ENCODE data around the gene ZKSCAN7. TPM values are rescaled to one million over a fixed set of nuclear protein-coding genes. Genes with fewer than 3 reads are reported as not detected.
"Not testable (repeated sequence)": the region's sequence is repeated elsewhere in the genome, so short reads cannot be mapped to it uniquely, and the experiment has no call there.

The ZKSCAN7 gene
- total RNA-seq, 1 donor from 2014 or later, result 6.9 TPM

DNA sequence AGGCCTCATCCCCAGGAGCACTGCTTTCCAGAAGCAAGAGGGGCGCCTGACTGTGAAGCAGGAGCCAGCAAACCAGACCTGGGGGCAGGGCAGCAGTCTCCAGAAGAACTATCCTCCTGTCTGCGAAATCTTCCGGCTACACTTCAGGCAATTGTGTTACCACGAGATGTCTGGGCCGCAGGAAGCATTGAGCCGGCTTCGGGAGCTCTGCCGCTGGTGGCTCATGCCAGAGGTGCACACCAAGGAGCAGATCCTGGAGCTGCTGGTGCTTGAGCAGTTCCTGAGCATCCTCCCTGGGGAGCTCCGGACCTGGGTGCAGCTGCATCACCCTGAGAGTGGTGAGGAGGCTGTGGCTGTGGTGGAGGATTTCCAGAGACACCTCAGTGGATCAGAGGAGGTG lies 2.1 kb downstream of the ZKSCAN7 start:
- TF ChIP-seq, protein P1, sequence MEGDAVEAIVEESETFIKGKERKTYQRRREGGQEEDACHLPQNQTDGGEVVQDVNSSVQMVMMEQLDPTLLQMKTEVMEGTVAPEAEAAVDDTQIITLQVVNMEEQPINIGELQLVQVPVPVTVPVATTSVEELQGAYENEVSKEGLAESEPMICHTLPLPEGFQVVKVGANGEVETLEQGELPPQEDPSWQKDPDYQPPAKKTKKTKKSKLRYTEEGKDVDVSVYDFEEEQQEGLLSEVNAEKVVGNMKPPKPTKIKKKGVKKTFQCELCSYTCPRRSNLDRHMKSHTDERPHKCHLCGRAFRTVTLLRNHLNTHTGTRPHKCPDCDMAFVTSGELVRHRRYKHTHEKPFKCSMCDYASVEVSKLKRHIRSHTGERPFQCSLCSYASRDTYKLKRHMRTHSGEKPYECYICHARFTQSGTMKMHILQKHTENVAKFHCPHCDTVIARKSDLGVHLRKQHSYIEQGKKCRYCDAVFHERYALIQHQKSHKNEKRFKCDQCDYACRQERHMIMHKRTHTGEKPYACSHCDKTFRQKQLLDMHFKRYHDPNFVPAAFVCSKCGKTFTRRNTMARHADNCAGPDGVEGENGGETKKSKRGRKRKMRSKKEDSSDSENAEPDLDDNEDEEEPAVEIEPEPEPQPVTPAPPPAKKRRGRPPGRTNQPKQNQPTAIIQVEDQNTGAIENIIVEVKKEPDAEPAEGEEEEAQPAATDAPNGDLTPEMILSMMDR (IDR thresholded peaks at IDR 0.05; ENCODE audit: insufficient read depth, low read length, poor library complexity, severe bottlenecking), result no peak
- DNase-seq (ENCODE audit: low read depth), result no peak
- Histone ChIP-seq H3K36me3 (ENCODE audit: control insufficient read depth, insufficient read depth, low read length) (peaks cover 2% of the 10 kb centered on the region), H3K27me3 (ENCODE audit: control insufficient read depth, insufficient read depth, low read length) (no peaks in the 10 kb centered on the region), H3K4me3 (ENCODE audit: low read depth, low read length) (no peak overlapping the region)

DNA sequence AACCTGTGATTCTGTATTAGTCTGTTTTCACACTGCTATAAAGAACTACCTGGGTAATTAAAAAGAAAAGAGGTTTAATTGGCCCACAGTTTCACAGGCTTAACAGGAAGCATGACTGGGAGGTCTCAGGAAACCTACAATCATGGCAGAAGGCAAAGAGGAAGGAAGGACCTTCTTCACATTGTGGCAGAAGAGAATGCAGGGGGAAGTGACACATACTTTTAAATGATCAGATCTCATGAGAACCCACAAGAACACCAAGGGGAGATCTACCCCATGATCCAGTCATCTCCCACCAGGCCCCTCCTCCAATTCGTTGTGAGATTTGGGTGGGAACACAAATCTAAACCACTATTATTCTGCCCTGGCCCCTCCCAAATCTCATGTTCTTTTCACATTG lies 6.1 kb downstream of the ZKSCAN7 start:
- peaks cover 2% of the 10 kb centered on the region for H3K36me3 ChIP-seq (ENCODE audit: control insufficient read depth, insufficient read depth, low read length)
- DNase-seq (ENCODE audit: low read depth), result no peak
- TF ChIP-seq, protein P1 (IDR thresholded peaks at IDR 0.05; ENCODE audit: insufficient read depth, low read length, poor library complexity, severe bottlenecking), result no peak
- H3K27me3 ChIP-seq (ENCODE audit: control insufficient read depth, insufficient read depth, low read length), result no peaks in the 10 kb centered on the region
- no peak overlapping the region for H3K4me3 ChIP-seq (ENCODE audit: low read depth, low read length)

DNA sequence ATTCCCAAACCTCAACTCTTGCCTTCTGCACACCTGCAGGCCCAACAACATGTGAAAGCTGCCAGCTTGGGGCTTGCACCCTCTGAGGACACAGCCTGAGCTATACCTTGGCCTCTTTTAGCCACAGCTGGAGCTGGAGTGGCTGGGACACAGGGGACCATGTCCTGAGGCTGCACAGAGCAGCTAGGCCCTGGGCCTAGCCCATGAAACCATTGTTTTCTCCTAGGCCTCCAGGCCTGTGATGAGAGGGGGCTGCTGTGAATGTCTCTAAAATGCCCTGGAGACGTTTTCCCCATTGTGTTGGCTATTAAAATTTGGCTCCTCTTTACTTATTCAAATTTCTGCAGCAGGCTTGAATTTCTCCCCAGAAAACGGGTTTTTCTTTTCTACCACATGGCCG lies 7.2 kb downstream of the ZKSCAN7 start:
- no peak overlapping the region for H3K4me3 ChIP-seq (ENCODE audit: low read depth, low read length)
- TF ChIP-seq, protein P1 (IDR thresholded peaks at IDR 0.05; ENCODE audit: insufficient read depth, low read length, poor library complexity, severe bottlenecking), result no peak
- DNase-seq (ENCODE audit: low read depth), result no peak
- H3K27me3 ChIP-seq (ENCODE audit: control insufficient read depth, insufficient read depth, low read length), result no peaks in the 10 kb centered on the region
- H3K36me3 ChIP-seq (ENCODE audit: control insufficient read depth, insufficient read depth, low read length), result peaks cover 2% of the 10 kb centered on the region

DNA sequence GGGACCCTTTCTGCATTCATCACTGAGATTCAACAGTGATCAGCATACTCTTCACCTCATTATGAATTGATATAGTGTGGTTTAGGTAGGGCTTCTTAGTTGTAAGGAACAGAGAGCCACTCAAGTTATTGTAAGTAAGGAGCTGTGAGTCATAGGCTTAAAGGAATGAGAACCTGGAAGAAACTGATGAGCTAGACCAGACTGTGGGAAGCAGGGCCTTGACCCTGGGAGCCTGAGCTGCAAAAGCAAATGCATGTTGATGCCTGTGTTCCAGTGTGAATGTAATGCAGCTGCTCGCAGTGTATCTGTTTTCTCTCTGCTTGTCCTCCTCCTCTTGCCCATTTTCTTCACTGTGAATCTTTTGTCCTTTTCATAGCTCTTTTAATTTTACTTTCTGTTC lies 13.6 kb downstream of the ZKSCAN7 start:
- Histone ChIP-seq H3K27me3 (ENCODE audit: control insufficient read depth, insufficient read depth, low read length) (no peaks in the 10 kb centered on the region), H3K4me3 (ENCODE audit: low read depth, low read length) (no peak overlapping the region), H3K36me3 (ENCODE audit: control insufficient read depth, insufficient read depth, low read length) (no peaks in the 10 kb centered on the region)
- no peak for DNase-seq (ENCODE audit: low read depth)
- TF ChIP-seq, protein P1 (IDR thresholded peaks at IDR 0.05; ENCODE audit: insufficient read depth, low read length, poor library complexity, severe bottlenecking), result no peak

DNA sequence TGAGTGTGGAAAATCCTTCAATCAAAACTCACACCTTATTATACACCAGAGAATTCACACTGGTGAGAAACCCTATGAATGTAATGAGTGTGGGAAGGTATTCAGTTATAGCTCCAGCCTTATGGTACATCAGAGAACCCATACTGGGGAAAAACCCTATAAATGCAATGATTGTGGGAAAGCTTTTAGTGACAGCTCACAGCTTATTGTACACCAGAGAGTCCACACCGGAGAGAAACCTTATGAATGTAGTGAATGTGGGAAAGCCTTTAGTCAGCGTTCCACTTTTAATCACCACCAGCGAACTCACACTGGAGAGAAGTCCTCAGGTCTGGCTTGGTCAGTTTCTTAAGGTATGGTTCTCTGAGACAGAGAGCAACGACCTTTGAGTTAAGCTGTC lies 16.0 kb downstream of the ZKSCAN7 start:
- no peak for DNase-seq (ENCODE audit: low read depth)
- Histone ChIP-seq H3K36me3 (ENCODE audit: control insufficient read depth, insufficient read depth, low read length) (no peaks in the 10 kb centered on the region), H3K27me3 (ENCODE audit: control insufficient read depth, insufficient read depth, low read length) (no peaks in the 10 kb centered on the region), H3K4me3 (ENCODE audit: low read depth, low read length) (no peak overlapping the region)
- TF ChIP-seq, protein P1 (IDR thresholded peaks at IDR 0.05; ENCODE audit: insufficient read depth, low read length, poor library complexity, severe bottlenecking), result no peak

DNA sequence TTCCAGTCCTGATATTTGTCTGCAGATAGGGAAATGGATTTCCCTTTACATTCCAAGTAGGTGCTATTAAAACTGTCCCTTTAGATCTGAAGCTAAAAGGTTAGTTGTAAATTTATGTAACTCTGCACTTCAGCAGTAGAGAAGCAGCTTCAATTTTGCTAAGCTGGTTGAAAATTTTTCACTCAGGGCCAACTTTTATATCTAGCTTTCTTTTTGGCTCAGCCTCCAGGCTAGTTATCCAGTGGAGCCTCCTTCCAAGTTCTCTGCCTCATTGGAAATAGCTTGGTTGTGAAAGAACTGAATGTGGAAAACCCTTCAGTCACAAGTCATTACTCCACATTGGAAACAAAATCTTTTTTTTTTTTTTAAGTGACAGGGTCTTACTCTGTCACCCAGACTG lies 21.6 kb downstream of the ZKSCAN7 start:
- TF ChIP-seq, protein P1 (IDR thresholded peaks at IDR 0.05; ENCODE audit: insufficient read depth, low read length, poor library complexity, severe bottlenecking), result no peak
- Histone ChIP-seq H3K27me3 (ENCODE audit: control insufficient read depth, insufficient read depth, low read length) (no peaks in the 10 kb centered on the region), H3K4me3 (ENCODE audit: low read depth, low read length) (no peak overlapping the region), H3K36me3 (ENCODE audit: control insufficient read depth, insufficient read depth, low read length) (no peaks in the 10 kb centered on the region)
- no peak for DNase-seq (ENCODE audit: low read depth)

DNA sequence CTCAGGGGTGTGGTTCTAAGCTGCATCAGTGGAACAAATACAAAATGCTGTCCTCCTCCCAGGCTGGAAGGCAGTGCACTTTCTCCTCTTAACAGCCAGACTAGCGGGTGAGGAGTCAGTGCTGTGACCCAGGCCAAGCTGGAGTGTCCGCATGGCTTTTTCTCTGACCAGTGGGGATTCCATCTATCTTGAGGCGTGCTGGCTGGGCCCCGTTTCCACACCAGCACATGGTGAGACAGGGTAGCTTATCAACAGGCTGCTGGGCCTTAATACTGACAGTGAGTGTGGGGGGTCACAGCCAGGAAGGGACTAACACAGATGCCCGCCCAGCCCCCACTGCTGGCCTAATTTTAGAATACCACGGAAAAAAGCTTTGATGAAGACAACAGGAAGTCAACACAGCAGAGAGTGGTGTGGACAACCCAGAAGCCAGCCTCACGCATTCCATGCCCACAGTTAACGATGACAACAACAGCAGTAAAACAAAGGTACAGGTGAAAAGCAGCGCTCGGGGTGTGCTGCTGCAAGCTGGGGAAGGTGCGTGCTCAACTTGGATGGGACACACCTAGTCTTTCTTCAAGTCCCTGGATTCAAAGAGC lies 22.5 kb downstream of the ZKSCAN7 start:
- not testable (repeated sequence) for DNase-seq (ENCODE audit: low read depth); H3K36me3 ChIP-seq (ENCODE audit: control insufficient read depth, insufficient read depth, low read length); H3K4me3 ChIP-seq (ENCODE audit: low read depth, low read length); H3K27me3 ChIP-seq (ENCODE audit: control insufficient read depth, insufficient read depth, low read length)

DNA sequence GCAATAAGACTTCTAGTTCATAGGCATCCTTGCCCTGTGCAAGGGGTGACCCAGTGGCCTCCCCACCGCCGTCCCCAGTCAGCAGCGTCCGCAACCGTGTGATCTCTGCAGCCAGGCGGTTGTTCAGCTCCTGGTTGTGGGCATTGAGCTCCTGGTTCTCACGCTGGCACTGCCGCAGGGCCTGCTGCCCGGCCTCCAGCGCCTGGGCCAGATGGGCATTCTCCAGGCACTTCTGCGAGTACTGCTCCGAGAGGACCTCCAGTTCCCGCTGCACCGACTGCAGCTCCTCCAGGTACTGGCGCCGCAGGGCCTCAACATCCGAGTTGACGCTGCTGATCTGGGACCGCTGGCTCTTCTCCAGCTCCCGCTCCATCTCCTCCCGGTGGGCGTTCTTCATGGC lies 23.3 kb downstream of the ZKSCAN7 start:
- not testable (repeated sequence) for DNase-seq (ENCODE audit: low read depth); H3K4me3 ChIP-seq (ENCODE audit: low read depth, low read length); H3K36me3 ChIP-seq (ENCODE audit: control insufficient read depth, insufficient read depth, low read length); H3K27me3 ChIP-seq (ENCODE audit: control insufficient read depth, insufficient read depth, low read length)
